PC-3 (cell line): ENCODE results near the gene STEAP2. TPM values are rescaled to one million over a fixed set of nuclear protein-coding genes. Genes with fewer than 3 reads are reported as not detected.

ENCODE experiments used
- ATAC-seq: fragments of 200-7000 bp; cut with Tn5 transposase; 2 replicates; pipeline ENCODE4 v1.9.1; 2020; ENCODE audit warnings: mild to moderate bottlenecking, moderate library complexity
- BruUV-seq: library from RNA; stranded (reverse); fragments of 400-500 nt; replicated peaks from 2 replicates; lab custom pipeline; 2021; lab: Mats Ljungman, UMichigan
- CTCF ChIA-PET: fragments of 300-600 bp; sonication (Branson Sonifier 250); formaldehyde crosslinking; loops from one replicate; lab custom pipeline; 2022; ENCODE audit warnings: antibody characterized with exemption; lab: Charles Lee
- POLR2A ChIA-PET: fragments of 300-600 bp; sonication (Branson Sonifier 250); formaldehyde crosslinking; loops from one replicate; lab custom pipeline; 2022; ENCODE audit warnings: antibody characterized with exemption; ENCODE audit not compliant: unreplicated experiment; lab: Charles Lee
- DNase-seq: peaks from one replicate; pipeline ENCODE4 v3.0.0-alpha.2; 2015
- H2AFZ ChIP-seq: fragments of 300-600 bp; sonication (generic); 2 replicates; pipeline ENCODE4 v1.6.0; 2016; ENCODE audit warnings: antibody characterized with exemption, low read length
- H3F3A ChIP-seq: fragments of 300-600 bp; sonication (generic); one replicate; pipeline ENCODE4 v1.6.0; 2017; ENCODE audit warnings: antibody characterized with exemption, low read length, control low read depth, mild to moderate bottlenecking; ENCODE audit not compliant: unreplicated experiment
- H3K27ac ChIP-seq: fragments of 300-600 bp; sonication (generic); 2 replicates; pipeline ENCODE4 v1.5.1; 2016; ENCODE audit warnings: mild to moderate bottlenecking, low read length
- H3K27me3 ChIP-seq: fragments of 300-600 bp; sonication (generic); 2 replicates; pipeline ENCODE4 v1.6.1; 2016; ENCODE audit warnings: low read length, mixed read lengths
- H3K36me3 ChIP-seq: fragments of 300-600 bp; sonication (generic); 2 replicates; pipeline ENCODE4 v1.6.1; 2016; ENCODE audit warnings: low read depth, mixed run types, low read length, mixed read lengths
- H3K4me1 ChIP-seq: fragments of 300-600 bp; sonication (generic); 2 replicates; pipeline ENCODE4 v1.5.1; 2016; ENCODE audit warnings: low read length; ENCODE audit not compliant: insufficient read depth
- H3K4me2 ChIP-seq: fragments of 300-600 bp; sonication (generic); 2 replicates; pipeline ENCODE4 v1.6.0; 2016; ENCODE audit warnings: low read length
- H3K4me3 ChIP-seq: fragments of 300-600 bp; sonication (generic); 2 replicates; pipeline ENCODE4 v1.5.1; 2016; ENCODE audit warnings: mild to moderate bottlenecking, low read length, mixed read lengths
- H3K79me2 ChIP-seq: fragments of 300-600 bp; sonication (generic); 2 replicates; pipeline ENCODE4 v1.6.1; 2017; ENCODE audit warnings: low read length, mixed read lengths
- H3K9ac ChIP-seq: fragments of 300-600 bp; sonication (generic); 2 replicates; pipeline ENCODE4 v1.6.0; 2016; ENCODE audit warnings: mild to moderate bottlenecking, low read length
- H3K9me2 ChIP-seq: fragments of 300-600 bp; sonication (generic); replicated peaks from 2 replicates; pipeline ENCODE4 v1.6.1; 2016; ENCODE audit warnings: mixed run types, low read length, mixed read lengths
- H3K9me3 ChIP-seq: fragments of 300-600 bp; sonication (generic); 2 replicates; pipeline ENCODE4 v1.6.1; 2016; ENCODE audit warnings: low read length, mixed read lengths
- H4K20me1 ChIP-seq: fragments of 300-600 bp; sonication (generic); 2 replicates; pipeline ENCODE4 v1.6.1; 2016; ENCODE audit warnings: low read length, mixed read lengths
- EZH2 ChIP-seq: fragments of 300-600 bp; sonication (generic); IDR thresholded peaks from one replicate; pipeline ENCODE4 v1.6.1; 2017; ENCODE audit warnings: antibody characterized with exemption, mild to moderate bottlenecking, low read length; ENCODE audit not compliant: unreplicated experiment
- EZH2phosphoT487 ChIP-seq: fragments of 300-600 bp; sonication (generic); IDR thresholded peaks from 2 replicates; pipeline ENCODE4 v1.6.1; 2018; ENCODE audit warnings: mild to moderate bottlenecking, antibody characterized with exemption, low read length, borderline replicate concordance
- intact Hi-C: fragments of 100-400 bp; cut with micrococcal nuclease; formaldehyde crosslinking; loops from 2 replicates; pipeline ENCODE4 v1.9.0; 2023
- total RNA-seq: library from RNA; depleted of rRNA; stranded (reverse); fragments of >200 nt; gene quantifications from 2 replicates; pipeline ENCODE4 v1.2.3, GENCODE V29; 2014
- TF ChIP-seq, protein P1 (sequence below): fragments of 300-600 bp; sonication (generic); conservative IDR thresholded peaks from 2 replicates; pipeline ENCODE4 v1.5.1; 2017; ENCODE audit warnings: antibody characterized with exemption, low read depth, mild to moderate bottlenecking, low read length

STEAP2 gene
- total RNA-seq, 1 experiment from 2014 or later, result 7.0 TPM

DNA sequence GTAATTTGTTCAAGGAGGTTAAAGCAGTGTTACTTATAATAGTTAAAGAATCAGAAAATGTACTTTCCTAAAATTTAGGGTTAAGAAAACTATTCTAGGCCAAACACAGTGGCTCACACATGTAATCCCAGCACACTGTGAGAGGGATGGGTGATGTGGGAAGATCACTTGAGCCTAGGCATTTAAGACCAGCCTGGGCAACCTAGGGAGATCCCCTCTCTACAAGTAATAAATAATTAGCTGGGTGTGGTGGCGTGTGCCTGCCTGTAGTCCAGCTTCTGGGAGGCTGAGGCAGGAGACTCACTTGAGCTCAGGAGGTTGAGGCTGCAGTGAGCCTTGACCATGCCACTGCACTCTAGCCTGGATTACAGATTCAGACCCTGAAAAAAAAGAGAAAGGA, 3.6 kb upstream of the STEAP2 start:
- ATAC-seq (no peak), DNase-seq (no peak)
- Histone ChIP-seq H2AFZ (no peak overlapping the region), H3K36me3 (no peaks in the 10 kb centered on the region), H3K4me2 (no peak overlapping the region), H3K9me3 (no peaks in the 10 kb centered on the region), H3K79me2 (peaks cover 8% of the 10 kb centered on the region), H3K9ac (no peak overlapping the region), H3K4me1 (peaks cover 18% of the 10 kb centered on the region), H3K27me3 (no peaks in the 10 kb centered on the region), H4K20me1 (no peaks in the 10 kb centered on the region), H3K9me2 (no peaks in the 10 kb centered on the region), H3K4me3 (no peak overlapping the region), H3K27ac (no peak overlapping the region), H3F3A (no peaks in the 10 kb centered on the region)
- intact Hi-C loops, result no loop called here
- ChIA-PET CTCF (no interaction called here), POLR2A (no interaction called here)
- no TSS peak for BruUV-seq
- TF ChIP-seq, protein P1, sequence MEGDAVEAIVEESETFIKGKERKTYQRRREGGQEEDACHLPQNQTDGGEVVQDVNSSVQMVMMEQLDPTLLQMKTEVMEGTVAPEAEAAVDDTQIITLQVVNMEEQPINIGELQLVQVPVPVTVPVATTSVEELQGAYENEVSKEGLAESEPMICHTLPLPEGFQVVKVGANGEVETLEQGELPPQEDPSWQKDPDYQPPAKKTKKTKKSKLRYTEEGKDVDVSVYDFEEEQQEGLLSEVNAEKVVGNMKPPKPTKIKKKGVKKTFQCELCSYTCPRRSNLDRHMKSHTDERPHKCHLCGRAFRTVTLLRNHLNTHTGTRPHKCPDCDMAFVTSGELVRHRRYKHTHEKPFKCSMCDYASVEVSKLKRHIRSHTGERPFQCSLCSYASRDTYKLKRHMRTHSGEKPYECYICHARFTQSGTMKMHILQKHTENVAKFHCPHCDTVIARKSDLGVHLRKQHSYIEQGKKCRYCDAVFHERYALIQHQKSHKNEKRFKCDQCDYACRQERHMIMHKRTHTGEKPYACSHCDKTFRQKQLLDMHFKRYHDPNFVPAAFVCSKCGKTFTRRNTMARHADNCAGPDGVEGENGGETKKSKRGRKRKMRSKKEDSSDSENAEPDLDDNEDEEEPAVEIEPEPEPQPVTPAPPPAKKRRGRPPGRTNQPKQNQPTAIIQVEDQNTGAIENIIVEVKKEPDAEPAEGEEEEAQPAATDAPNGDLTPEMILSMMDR, result no peak
- no peak for TF ChIP-seq EZH2phosphoT487
- TF ChIP-seq EZH2, result no peak

DNA sequence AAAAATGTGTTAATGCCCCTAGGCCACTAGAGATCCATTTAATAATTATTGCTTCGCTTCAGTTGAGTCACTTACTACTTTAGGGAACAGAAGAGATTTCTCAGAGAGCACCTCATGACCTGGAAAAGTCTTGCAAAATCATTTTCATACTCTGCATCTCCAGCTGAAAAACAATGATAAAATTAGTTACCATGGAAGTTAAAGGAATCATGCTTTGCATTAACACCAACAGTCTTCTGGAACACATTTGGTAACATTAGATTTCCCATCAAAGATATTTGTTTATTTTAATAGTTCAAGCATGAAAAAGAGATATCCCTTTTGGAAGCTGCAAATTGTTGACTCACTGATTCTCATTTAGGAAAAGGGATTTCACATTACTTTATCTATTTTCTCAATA, 1.8 kb upstream of the STEAP2 start:
- Histone ChIP-seq H3K27me3 (no peaks in the 10 kb centered on the region), H3K9ac (no peak overlapping the region), H3K4me3 (no peak overlapping the region), H4K20me1 (no peaks in the 10 kb centered on the region), H3K4me2 (0 out of 2 replicates have a peak overlapping the region, but pooled peaks have one; percentile 99), H3K9me2 (no peaks in the 10 kb centered on the region), H3K27ac (no peak overlapping the region), H3K4me1 (peaks cover 23% of the 10 kb centered on the region), H3K36me3 (no peaks in the 10 kb centered on the region), H2AFZ (no peak overlapping the region), H3K9me3 (no peaks in the 10 kb centered on the region), H3F3A (no peaks in the 10 kb centered on the region), H3K79me2 (peaks cover 13% of the 10 kb centered on the region)
- ChIA-PET POLR2A (no interaction called here), CTCF (interaction anchor here (0.7 kb wide), 1 partner anchor 56 kb away, joined by 5 read pairs; the partner anchor contains the start of gene STEAP1)
- BruUV-seq, result no TSS peak
- TF ChIP-seq, protein P1, result no peak
- TF ChIP-seq EZH2, result no peak
- TF ChIP-seq EZH2phosphoT487, result no peak
- ATAC-seq (no peak), DNase-seq (no peak)
- intact Hi-C loops, result no loop called here

DNA sequence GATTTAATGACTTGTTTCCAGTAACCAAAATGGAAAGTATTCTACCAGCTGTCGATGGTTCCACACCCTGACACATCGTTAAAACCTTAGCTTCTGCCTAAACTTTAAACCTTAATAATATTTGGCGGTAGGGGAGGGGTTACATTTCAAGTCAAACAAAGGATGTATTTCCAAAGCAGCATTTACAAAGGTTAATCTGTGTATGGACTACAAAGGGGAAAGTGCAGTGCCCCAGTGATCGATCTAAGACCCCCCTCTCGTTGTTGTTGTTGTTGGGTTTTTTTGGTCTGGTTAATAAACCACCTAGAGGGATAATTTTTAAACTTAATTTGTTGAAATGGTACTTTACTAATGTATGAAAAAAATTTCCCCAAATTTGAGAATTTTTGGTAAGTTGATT, 1.1 kb upstream of the STEAP2 start:
- DNase-seq (peak; percentile 2), ATAC-seq (no peak)
- intact Hi-C loops, result no loop called here
- peak overlapping the region; percentile 64 for H3K9ac ChIP-seq
- H3K36me3 ChIP-seq, result no peaks in the 10 kb centered on the region
- H4K20me1 ChIP-seq, result no peaks in the 10 kb centered on the region
- ChIA-PET CTCF (interaction anchor here (0.7 to 1.4 kb wide), 2 partner anchors 56 to 57 kb away, joined by 5 to 12 read pairs; partner anchors contain the start of gene STEAP1), POLR2A (interaction anchor here (0.6 kb wide), 1 partner anchor 1452 kb away, joined by 3 read pairs; no protein-coding TSS in a partner anchor)
- no peaks in the 10 kb centered on the region for H3K9me3 ChIP-seq
- peak overlapping the region; percentile 99 for H3K4me2 ChIP-seq
- H3F3A ChIP-seq, result no peaks in the 10 kb centered on the region
- no peaks in the 10 kb centered on the region for H3K27me3 ChIP-seq
- H3K79me2 ChIP-seq, result peaks cover 13% of the 10 kb centered on the region
- no peak overlapping the region for H3K27ac ChIP-seq
- H2AFZ ChIP-seq, result peak overlapping the region; percentile 88
- peak overlapping the region; percentile 97 for H3K4me3 ChIP-seq
- no peaks in the 10 kb centered on the region for H3K9me2 ChIP-seq
- peaks cover 23% of the 10 kb centered on the region for H3K4me1 ChIP-seq
- no TSS peak for BruUV-seq
- TF ChIP-seq EZH2phosphoT487 (no peak), EZH2 (no peak)
- TF ChIP-seq, protein P1, result no peak
